Endodermal cell (in vitro differentiated cells): Measurements from ENCODE around the gene TNRC18. TPM values are rescaled to one million over a fixed set of nuclear protein-coding genes. Genes with fewer than 3 reads are reported as not detected.
"Not testable (repeated sequence)": the region's sequence is repeated elsewhere in the genome, so short reads cannot be mapped to it uniquely, and the experiment has no call there.

Experiments
- DNase-seq: peaks from one replicate; pipeline ENCODE4 v3.0.0-alpha.2; 2017
- H3K27ac ChIP-seq: 2 replicates; pipeline ENCODE4 v1.5.1; 2013; ENCODE audit warnings: mild to moderate bottlenecking, low read depth, low read length, moderate library complexity
- H3K27me3 ChIP-seq: 2 replicates; pipeline ENCODE4 v1.6.1; 2013; ENCODE audit warnings: mild to moderate bottlenecking, low read length, moderate library complexity; ENCODE audit not compliant: insufficient read depth, control insufficient read depth, poor library complexity, severe bottlenecking
- H3K36me3 ChIP-seq: 2 replicates; pipeline ENCODE4 v1.7.0; 2013; ENCODE audit warnings: mild to moderate bottlenecking, low read length, moderate library complexity; ENCODE audit not compliant: control insufficient read depth, insufficient read depth
- H3K4me1 ChIP-seq: one replicate; pipeline ENCODE4 v1.7.0; 2013; ENCODE audit warnings: low read length; ENCODE audit not compliant: control insufficient read depth, insufficient read depth
- H3K4me3 ChIP-seq: 2 replicates; pipeline ENCODE4 v1.5.1; 2013; ENCODE audit warnings: mild to moderate bottlenecking, low read length, moderate library complexity
- H3K9ac ChIP-seq: 2 replicates; pipeline ENCODE4 v1.6.1; 2013; ENCODE audit warnings: mild to moderate bottlenecking, low read length, moderate library complexity; ENCODE audit not compliant: poor library complexity, severe bottlenecking; ENCODE audit errors: extremely low read depth
- H3K9me3 ChIP-seq: 2 replicates; pipeline ENCODE4 v1.6.1; 2013; ENCODE audit warnings: mild to moderate bottlenecking, low read length, moderate library complexity; ENCODE audit not compliant: control insufficient read depth
- H3K27ac Mint-ChIP-seq: 2 replicates; pipeline ENCODE4 v1.8.0; 2020; ENCODE audit warnings: mixed read lengths
- H3K27me3 Mint-ChIP-seq: 2 replicates; pipeline ENCODE4 v1.8.0; 2021; ENCODE audit warnings: mild to moderate bottlenecking, mixed read lengths; ENCODE audit not compliant: insufficient read depth
- H3K36me3 Mint-ChIP-seq: 2 replicates; pipeline ENCODE4 v1.8.0; 2020; ENCODE audit warnings: low read depth, mixed read lengths
- H3K4me1 Mint-ChIP-seq: 2 replicates; pipeline ENCODE4 v1.8.0; 2020; ENCODE audit warnings: mixed read lengths
- H3K4me3 Mint-ChIP-seq: 2 replicates; pipeline ENCODE4 v1.8.0; 2020; ENCODE audit warnings: mild to moderate bottlenecking, moderate library complexity, mixed read lengths
- H3K9me3 Mint-ChIP-seq: 2 replicates; pipeline ENCODE4 v1.8.0; 2020; ENCODE audit warnings: mild to moderate bottlenecking, mixed read lengths
- CTCF ChIP-seq: fragments of 200-600 bp; sonication (generic); conservative IDR thresholded peaks from 2 replicates; pipeline ENCODE4 v1.5.0; 2021; ENCODE audit warnings: antibody characterized with exemption, mild to moderate bottlenecking
- WGBS, 2 experiments: methylation state at CpG; one replicate each; pipeline versions ENCODE4 v1.1.5 to v1.1.7; 2013; ENCODE audit warnings: missing lambda C conversion rate in 2 of 2, mixed read lengths in 1 of 2; ENCODE audit not compliant: insufficient coverage in 1 of 2, insufficient read length in 1 of 2; 5-methylcytosine and 5-hydroxymethylcytosine counted together
- total RNA-seq, 2 donors: library from RNA; stranded (reverse); fragmentation: NEBNext Ultra II Directional in 1 of 2; extraction: Animal tissue kit (Norgen Biotek cat#: 25700) in 1 of 2; gene quantifications; 2 replicates in 1 of 2; 3 replicates in 1 of 2; pipeline ENCODE4 v1.2.1, GENCODE V29; 2021

The TNRC18 gene
- total RNA-seq, 2 donors from 2014 or later, result 103 to 136 TPM

GRCh38 chr7:5370454-5371353 is 52.9 kb downstream of the TNRC18 start:
- WGBS, 2 experiments, result 93 to 95% methylated on average over 41 to 55 of the region's 55 CpGs
- Histone ChIP-seq H3K9ac (no peak overlapping the region), H3K36me3 (peaks cover 78% of the 10 kb centered on the region), H3K4me1 (no peaks in the 10 kb centered on the region), H3K27me3 (no peaks in the 10 kb centered on the region), H3K27ac (no peak overlapping the region), H3K4me3 (no peak overlapping the region), H3K9me3 (no peaks in the 10 kb centered on the region)
- Mint-ChIP-seq H3K27me3 (no peaks in the 10 kb centered on the region), H3K4me3 (no peak overlapping the region), H3K4me1 (no peaks in the 10 kb centered on the region), H3K9me3 (no peaks in the 10 kb centered on the region), H3K36me3 (peaks cover 53% of the 10 kb centered on the region), H3K27ac (no peak overlapping the region)
- no peak for DNase-seq
- no peak for TF ChIP-seq CTCF

GRCh38 chr7:5367661-5368060 is 56.0 kb downstream of the TNRC18 start:
- no peak for TF ChIP-seq CTCF
- Histone ChIP-seq H3K27me3 (no peaks in the 10 kb centered on the region), H3K27ac (no peak overlapping the region), H3K4me1 (no peaks in the 10 kb centered on the region), H3K4me3 (no peak overlapping the region), H3K36me3 (peaks cover 78% of the 10 kb centered on the region), H3K9me3 (no peaks in the 10 kb centered on the region), H3K9ac (no peak overlapping the region)
- Mint-ChIP-seq H3K4me3 (no peak overlapping the region), H3K4me1 (no peaks in the 10 kb centered on the region), H3K27ac (no peak overlapping the region), H3K9me3 (no peaks in the 10 kb centered on the region), H3K27me3 (no peaks in the 10 kb centered on the region), H3K36me3 (peaks cover 50% of the 10 kb centered on the region)
- 86 to 93% methylated on average over 6 to 9 of the region's 9 CpGs for WGBS, 2 experiments
- no peak for DNase-seq

GRCh38 chr7:5365976-5366625 is 57.5 kb downstream of the TNRC18 start:
- not testable (repeated sequence) for H3K27ac Mint-ChIP-seq, H3K4me1 ChIP-seq
- peaks cover 75% of the 10 kb centered on the region for H3K36me3 ChIP-seq

More at GRCh38 chr7:5365976-5366625, 57.5 kb downstream of the TNRC18 start:
- not testable (repeated sequence) for H3K9me3 Mint-ChIP-seq, H3K27ac ChIP-seq, H3K27me3 Mint-ChIP-seq, H3K4me3 ChIP-seq, H3K9ac ChIP-seq, H3K4me3 Mint-ChIP-seq, H3K9me3 ChIP-seq, H3K4me1 Mint-ChIP-seq, H3K27me3 ChIP-seq
- WGBS, 2 experiments, result 92 to 93% methylated on average over 7 to 12 of the region's 12 CpGs
- peaks cover 43% of the 10 kb centered on the region for H3K36me3 Mint-ChIP-seq
- TF ChIP-seq CTCF, result peak; percentile 89
- peak; percentile 89 for DNase-seq
